ENCODE data around the gene AQP6. TPM values are rescaled to one million over a fixed set of nuclear protein-coding genes. Genes with fewer than 3 reads are reported as not detected.

The AQP6 gene
- total and polyA plus RNA-seq, 2 donors from 2014 or later, result 12.0 to 74.1 TPM

DNA sequence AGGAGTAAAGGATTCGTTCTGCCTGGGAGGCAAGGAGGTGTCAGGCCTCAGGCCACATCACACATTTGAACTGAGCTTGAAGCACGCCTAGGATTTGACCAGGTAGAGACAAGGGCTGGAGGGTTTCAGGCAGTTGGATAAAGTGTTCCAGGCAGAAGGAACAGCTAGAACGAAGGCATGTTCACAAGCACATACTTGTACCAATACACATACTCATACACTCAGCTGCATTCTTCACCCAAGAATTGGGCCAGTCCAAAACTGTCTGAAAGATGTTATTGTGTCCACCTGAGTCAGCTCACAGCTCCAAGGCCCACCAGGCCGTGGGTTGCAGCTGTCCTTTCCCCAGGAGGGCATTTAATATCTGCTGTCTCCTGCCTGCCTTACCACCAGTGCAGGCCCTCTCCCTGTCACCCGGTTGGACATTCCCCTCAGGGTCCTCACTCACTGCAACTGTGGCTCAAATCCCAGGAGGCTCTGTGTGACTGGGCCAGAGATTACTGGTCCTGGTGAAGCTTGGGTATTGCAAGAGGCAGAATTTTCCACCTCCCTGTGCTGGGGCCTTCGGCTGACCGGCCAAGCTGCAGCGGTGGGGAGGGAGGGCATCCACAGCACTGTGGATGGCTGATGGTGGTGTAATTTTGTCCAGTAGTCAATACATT is 35.0 kb upstream of the AQP6 start:
- Histone ChIP-seq H3K9ac (ENCODE audit: low read length in 3 of 3) (no peak overlapping the region), H3K4me1 (ENCODE audit: control insufficient read depth in 2 of 3, insufficient read depth in 2 of 3, low read depth in 1 of 3, low read length in 3 of 3) (peaks cover 0 to under 1% (median 0%) of the 10 kb centered on the region in 3 donors), H3K4me3 (ENCODE audit: low read length in 3 of 3) (no peak overlapping the region), H3K9me3 (ENCODE audit: control insufficient read depth in 2 of 3, insufficient read depth in 1 of 3, low read length in 3 of 3) (no peaks in the 10 kb centered on the region), H3K27ac (ENCODE audit: low read depth in 2 of 2, low read length in 2 of 2) (no peak overlapping the region), H3K27me3 (ENCODE audit: control insufficient read depth, insufficient read depth, low read length) (no peaks in the 10 kb centered on the region), H3K36me3 (ENCODE audit: control insufficient read depth in 2 of 3, insufficient read depth in 3 of 3, low read length in 3 of 3) (no peaks in the 10 kb centered on the region)
- DNase-seq (peak in 1 of 5 donors; percentile 24), FAIRE-seq (no peak)
- TF ChIP-seq, protein P1, sequence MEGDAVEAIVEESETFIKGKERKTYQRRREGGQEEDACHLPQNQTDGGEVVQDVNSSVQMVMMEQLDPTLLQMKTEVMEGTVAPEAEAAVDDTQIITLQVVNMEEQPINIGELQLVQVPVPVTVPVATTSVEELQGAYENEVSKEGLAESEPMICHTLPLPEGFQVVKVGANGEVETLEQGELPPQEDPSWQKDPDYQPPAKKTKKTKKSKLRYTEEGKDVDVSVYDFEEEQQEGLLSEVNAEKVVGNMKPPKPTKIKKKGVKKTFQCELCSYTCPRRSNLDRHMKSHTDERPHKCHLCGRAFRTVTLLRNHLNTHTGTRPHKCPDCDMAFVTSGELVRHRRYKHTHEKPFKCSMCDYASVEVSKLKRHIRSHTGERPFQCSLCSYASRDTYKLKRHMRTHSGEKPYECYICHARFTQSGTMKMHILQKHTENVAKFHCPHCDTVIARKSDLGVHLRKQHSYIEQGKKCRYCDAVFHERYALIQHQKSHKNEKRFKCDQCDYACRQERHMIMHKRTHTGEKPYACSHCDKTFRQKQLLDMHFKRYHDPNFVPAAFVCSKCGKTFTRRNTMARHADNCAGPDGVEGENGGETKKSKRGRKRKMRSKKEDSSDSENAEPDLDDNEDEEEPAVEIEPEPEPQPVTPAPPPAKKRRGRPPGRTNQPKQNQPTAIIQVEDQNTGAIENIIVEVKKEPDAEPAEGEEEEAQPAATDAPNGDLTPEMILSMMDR (IDR thresholded peaks at IDR 0.05; ENCODE audit: borderline replicate concordance, extremely low read depth, insufficient read depth), result no peak
- intact Hi-C loops (cut with DNase I), result no loop called here

DNA sequence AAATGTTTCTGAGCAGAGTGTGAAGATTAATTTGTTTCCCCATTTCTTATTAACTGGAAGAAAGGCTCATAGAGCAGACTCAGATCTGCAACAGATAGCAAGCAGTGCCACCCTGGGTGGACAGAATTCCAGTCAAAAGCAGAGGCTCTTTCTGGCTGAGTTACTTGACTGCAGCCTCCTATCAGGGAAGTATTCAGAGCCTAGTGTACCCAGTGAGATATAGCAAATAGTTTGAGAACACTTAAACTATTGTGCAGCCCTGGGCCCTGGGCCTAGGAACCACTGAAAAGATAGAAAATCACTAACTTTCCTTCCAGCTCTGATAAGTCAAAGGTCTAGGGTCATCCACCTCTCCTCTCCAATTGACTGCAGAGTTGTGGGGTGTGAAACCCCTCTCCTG is 33.4 kb upstream of the AQP6 start:
- Histone ChIP-seq H3K4me1 (ENCODE audit: control insufficient read depth in 2 of 3, insufficient read depth in 2 of 3, low read depth in 1 of 3, low read length in 3 of 3) (no peaks in the 10 kb centered on the region), H3K9ac (ENCODE audit: low read length in 3 of 3) (no peak overlapping the region), H3K27me3 (ENCODE audit: control insufficient read depth, insufficient read depth, low read length) (no peaks in the 10 kb centered on the region), H3K27ac (ENCODE audit: low read depth in 2 of 2, low read length in 2 of 2) (no peak overlapping the region), H3K36me3 (ENCODE audit: control insufficient read depth in 2 of 3, insufficient read depth in 3 of 3, low read length in 3 of 3) (no peaks in the 10 kb centered on the region), H3K4me3 (ENCODE audit: low read length in 3 of 3) (no peak overlapping the region), H3K9me3 (ENCODE audit: control insufficient read depth in 2 of 3, insufficient read depth in 1 of 3, low read length in 3 of 3) (no peaks in the 10 kb centered on the region)
- DNase-seq (peak in 1 of 5 donors; percentile 16), FAIRE-seq (no peak)
- TF ChIP-seq, protein P1 (IDR thresholded peaks at IDR 0.05; ENCODE audit: borderline replicate concordance, extremely low read depth, insufficient read depth), result no peak
- intact Hi-C loops (cut with DNase I), result no loop called here

DNA sequence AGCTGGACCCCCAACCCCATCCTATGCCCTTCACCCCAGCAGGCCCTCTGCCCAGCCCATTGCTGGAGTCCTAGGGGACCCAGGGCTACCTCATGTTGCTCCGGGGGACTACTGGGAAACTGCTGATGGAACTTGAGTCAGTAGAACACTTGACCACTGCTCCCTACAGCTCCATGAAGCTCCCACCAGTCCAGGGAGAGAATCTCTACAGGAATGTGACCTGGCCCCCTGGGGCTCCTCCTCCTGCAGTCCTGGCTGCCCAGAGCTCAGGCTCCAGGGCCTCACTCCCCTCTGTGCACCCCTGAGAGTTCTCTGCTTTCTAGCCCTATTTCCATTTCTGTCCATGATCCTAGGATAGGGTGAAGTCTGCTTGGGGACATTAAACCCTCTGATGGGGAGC is 33.0 kb upstream of the AQP6 start:
- DNase-seq, result no peak
- TF ChIP-seq, protein P1 (IDR thresholded peaks at IDR 0.05; ENCODE audit: borderline replicate concordance, extremely low read depth, insufficient read depth), result no peak

More for the DNA sequence above, 33.0 kb upstream of the AQP6 start:
- FAIRE-seq, result no peak
- Histone ChIP-seq H3K9me3 (ENCODE audit: control insufficient read depth in 2 of 3, insufficient read depth in 1 of 3, low read length in 3 of 3) (no peaks in the 10 kb centered on the region), H3K36me3 (ENCODE audit: control insufficient read depth in 2 of 3, insufficient read depth in 3 of 3, low read length in 3 of 3) (no peaks in the 10 kb centered on the region), H3K27ac (ENCODE audit: low read depth in 2 of 2, low read length in 2 of 2) (no peak overlapping the region), H3K27me3 (ENCODE audit: control insufficient read depth, insufficient read depth, low read length) (no peaks in the 10 kb centered on the region), H3K9ac (ENCODE audit: low read length in 3 of 3) (no peak overlapping the region), H3K4me3 (ENCODE audit: low read length in 3 of 3) (no peak overlapping the region), H3K4me1 (ENCODE audit: control insufficient read depth in 2 of 3, insufficient read depth in 2 of 3, low read depth in 1 of 3, low read length in 3 of 3) (no peaks in the 10 kb centered on the region)
- intact Hi-C loops (cut with DNase I), result no loop called here

All from kidney (tissue), 14 donors.